ENCODE data around the gene NANP. TPM values are rescaled to one million over a fixed set of nuclear protein-coding genes. Genes with fewer than 3 reads are reported as not detected.
A peak's percentile ranks its signal among the peaks of the same experiment; 100 is the strongest.

NANP gene
- total and polyA plus RNA-seq, 2 of the 13 experiments (the other 11 are each of a cell fraction or from before 2014, with no cell fraction given) = 8.9 to 21.5 TPM

DNA sequence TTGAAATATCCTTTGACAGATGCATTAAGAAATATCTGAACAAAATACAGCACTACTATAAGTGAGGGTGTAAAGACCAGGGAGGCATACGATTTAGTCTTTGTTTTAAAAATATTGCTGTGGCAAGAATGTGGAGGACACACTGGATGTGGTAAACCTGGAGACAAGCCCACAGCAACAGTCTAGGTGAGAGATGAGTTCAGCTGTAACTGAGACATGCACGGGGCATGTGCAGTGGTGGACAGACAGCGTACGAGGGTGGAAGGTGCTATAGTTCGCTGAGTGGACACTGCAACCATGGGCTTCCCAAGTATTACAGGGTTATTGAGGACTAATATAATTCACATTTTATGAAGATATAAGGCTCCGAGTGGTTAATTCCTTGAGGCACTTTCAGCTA is 1.8 kb downstream of the NANP start (continued):
- no peak for TF ChIP-seq ZNF841 (CRISPR knock-in tag; IDR thresholded peaks at IDR 0.05; ENCODE audit: borderline replicate concordance)
- no peak for TF ChIP-seq GABPB1 (CRISPR knock-in tag; IDR thresholded peaks at IDR 0.05)
- no peak for TF ChIP-seq RAD21 (CRISPR knock-in tag; IDR thresholded peaks at IDR 0.05)
- 0 out of 2 replicates have a peak, but pooled peaks have one; percentile 10 for TF ChIP-seq MED1 (CRISPR knock-in tag; IDR thresholded peaks at IDR 0.05)
- TF ChIP-seq ZNF549 (CRISPR knock-in tag; IDR thresholded peaks at IDR 0.05) = no peak
- no peak for TF ChIP-seq ELF3 (CRISPR knock-in tag; IDR thresholded peaks at IDR 0.05)
- TF ChIP-seq ZNF10 (CRISPR knock-in tag; IDR thresholded peaks at IDR 0.05; ENCODE audit: borderline replicate concordance, low read depth) = no peak
- no peak for TF ChIP-seq EEA1 (CRISPR knock-in tag; IDR thresholded peaks at IDR 0.05; ENCODE audit: borderline replicate concordance)
- no peak for TF ChIP-seq ZNF768 (CRISPR knock-in tag; IDR thresholded peaks at IDR 0.05)
- no peak for TF ChIP-seq DBP (CRISPR knock-in tag; IDR thresholded peaks at IDR 0.05; ENCODE audit: not compliant biosample characterization)
- TF ChIP-seq MYC (CRISPR knock-in tag; IDR thresholded peaks at IDR 0.05; ENCODE audit: borderline replicate concordance) = no peak
- no peak for TF ChIP-seq ARID3A (IDR thresholded peaks at IDR 0.05; ENCODE audit: low read depth, low read length)
- no peak for TF ChIP-seq ZNF75D (CRISPR knock-in tag; IDR thresholded peaks at IDR 0.05; ENCODE audit: borderline replicate concordance)
- no peak for TF ChIP-seq TRIM24 (CRISPR knock-in tag; IDR thresholded peaks at IDR 0.05)
- TF ChIP-seq ZNF678 (CRISPR knock-in tag; IDR thresholded peaks at IDR 0.05) = no peak
- no peak for TF ChIP-seq ZNF639 (CRISPR knock-in tag; conservative IDR thresholded peaks at IDR 0.05)
- no peak for TF ChIP-seq TCF7 (IDR thresholded peaks at IDR 0.05; ENCODE audit: low read depth)
- no peak for TF ChIP-seq HDAC6 (IDR thresholded peaks at IDR 0.05; ENCODE audit: low read depth, low read length)
- TF ChIP-seq, protein P1, sequence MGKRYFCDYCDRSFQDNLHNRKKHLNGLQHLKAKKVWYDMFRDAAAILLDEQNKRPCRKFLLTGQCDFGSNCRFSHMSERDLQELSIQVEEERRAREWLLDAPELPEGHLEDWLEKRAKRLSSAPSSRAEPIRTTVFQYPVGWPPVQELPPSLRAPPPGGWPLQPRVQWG (CRISPR knock-in tag; IDR thresholded peaks at IDR 0.05; ENCODE audit: borderline replicate concordance, low read depth) = no peak
- TF ChIP-seq ZNF138 (CRISPR knock-in tag; IDR thresholded peaks at IDR 0.05; ENCODE audit: low read depth) = no peak
- no peak for TF ChIP-seq ZMYM2 (CRISPR knock-in tag; IDR thresholded peaks at IDR 0.05)
- no peak for TF ChIP-seq DNMT1 (CRISPR knock-in tag; IDR thresholded peaks at IDR 0.05)
- TF ChIP-seq, protein P2, sequence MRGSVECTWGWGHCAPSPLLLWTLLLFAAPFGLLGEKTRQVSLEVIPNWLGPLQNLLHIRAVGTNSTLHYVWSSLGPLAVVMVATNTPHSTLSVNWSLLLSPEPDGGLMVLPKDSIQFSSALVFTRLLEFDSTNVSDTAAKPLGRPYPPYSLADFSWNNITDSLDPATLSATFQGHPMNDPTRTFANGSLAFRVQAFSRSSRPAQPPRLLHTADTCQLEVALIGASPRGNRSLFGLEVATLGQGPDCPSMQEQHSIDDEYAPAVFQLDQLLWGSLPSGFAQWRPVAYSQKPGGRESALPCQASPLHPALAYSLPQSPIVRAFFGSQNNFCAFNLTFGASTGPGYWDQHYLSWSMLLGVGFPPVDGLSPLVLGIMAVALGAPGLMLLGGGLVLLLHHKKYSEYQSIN (CRISPR knock-in tag; IDR thresholded peaks at IDR 0.05; ENCODE audit: borderline replicate concordance) = no peak
- peak; percentile 56; the same call in 1 of the 2 replicates for TF ChIP-seq ZNF296 (CRISPR knock-in tag; conservative IDR thresholded peaks at IDR 0.05)
- no peak for TF ChIP-seq CHD2 (IDR thresholded peaks at IDR 0.05; ENCODE audit: low read depth, low read length)
- TF ChIP-seq, protein P3, sequence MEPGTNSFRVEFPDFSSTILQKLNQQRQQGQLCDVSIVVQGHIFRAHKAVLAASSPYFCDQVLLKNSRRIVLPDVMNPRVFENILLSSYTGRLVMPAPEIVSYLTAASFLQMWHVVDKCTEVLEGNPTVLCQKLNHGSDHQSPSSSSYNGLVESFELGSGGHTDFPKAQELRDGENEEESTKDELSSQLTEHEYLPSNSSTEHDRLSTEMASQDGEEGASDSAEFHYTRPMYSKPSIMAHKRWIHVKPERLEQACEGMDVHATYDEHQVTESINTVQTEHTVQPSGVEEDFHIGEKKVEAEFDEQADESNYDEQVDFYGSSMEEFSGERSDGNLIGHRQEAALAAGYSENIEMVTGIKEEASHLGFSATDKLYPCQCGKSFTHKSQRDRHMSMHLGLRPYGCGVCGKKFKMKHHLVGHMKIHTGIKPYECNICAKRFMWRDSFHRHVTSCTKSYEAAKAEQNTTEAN (CRISPR knock-in tag; conservative IDR thresholded peaks at IDR 0.05) = peak; percentile 69; the same call in 1 of the 2 replicates

All from HepG2 (cell line).